ENCODE results near the gene LRRFIP2.
"Not testable (repeated sequence)": the region's sequence is repeated elsewhere in the genome, so short reads cannot be mapped to it uniquely, and the experiment has no call there.

The LRRFIP2 gene

DNA sequence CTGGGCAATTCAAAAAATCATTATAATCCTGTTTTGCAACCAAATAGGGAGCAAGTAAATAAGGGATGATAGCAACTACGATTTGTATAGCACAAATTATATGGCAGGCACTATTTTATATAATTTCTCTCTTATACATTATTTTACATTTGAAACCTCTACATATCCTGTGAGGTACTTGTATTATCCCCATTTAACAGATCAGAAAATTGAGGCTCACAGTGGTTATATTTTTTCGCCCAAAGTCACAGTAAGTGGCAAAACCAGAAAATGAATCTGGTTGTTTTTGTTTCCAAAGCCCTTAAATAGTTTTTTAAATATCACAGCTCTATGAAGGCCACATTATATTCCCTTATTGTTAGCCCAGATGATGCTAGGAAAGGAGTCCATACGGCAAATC lies 106.8 kb downstream of the LRRFIP2 start:
- no peak for DNase-seq (ENCODE audit: low read depth)

DNA sequence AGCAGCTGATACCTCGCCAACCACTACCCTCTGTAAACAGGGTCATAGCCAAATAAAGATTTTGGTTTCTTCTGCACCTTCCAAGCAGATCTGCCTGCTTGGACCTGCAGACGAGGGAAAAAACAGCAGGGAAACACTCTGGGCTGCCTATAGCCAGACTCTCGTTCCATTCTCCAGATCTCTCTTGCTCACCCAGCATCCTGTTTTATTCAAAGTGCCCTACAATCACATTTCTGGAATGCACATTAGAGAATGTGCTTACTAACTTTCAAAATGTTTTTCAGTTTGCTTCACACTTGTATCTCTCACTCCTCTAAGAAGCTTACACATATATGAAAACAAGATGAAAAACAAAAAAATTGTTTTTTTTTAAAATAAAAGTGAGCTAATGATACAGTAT lies 109.6 kb downstream of the LRRFIP2 start:
- no peak for DNase-seq (ENCODE audit: low read depth)

DNA sequence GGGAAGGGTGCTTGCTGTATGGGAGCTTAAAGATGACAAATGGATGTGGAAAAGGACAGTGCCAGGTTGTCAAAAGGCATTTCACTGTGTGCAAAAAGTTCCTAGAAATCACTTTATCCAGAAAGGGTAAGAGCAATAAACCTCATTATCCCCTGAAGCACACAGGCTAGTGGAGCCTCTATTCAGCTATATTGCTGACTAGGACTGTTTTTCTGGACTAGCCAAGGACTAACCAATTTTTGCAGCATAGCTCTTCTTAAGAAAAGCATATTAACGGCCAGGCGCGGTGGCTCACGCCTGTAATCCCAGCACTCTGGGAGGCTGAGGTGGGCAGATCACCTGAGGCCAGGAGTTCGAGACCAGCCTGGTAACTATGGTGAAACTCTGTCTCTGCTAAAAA lies 116.3 kb downstream of the LRRFIP2 start:
- no peak for DNase-seq (ENCODE audit: low read depth)

DNA sequence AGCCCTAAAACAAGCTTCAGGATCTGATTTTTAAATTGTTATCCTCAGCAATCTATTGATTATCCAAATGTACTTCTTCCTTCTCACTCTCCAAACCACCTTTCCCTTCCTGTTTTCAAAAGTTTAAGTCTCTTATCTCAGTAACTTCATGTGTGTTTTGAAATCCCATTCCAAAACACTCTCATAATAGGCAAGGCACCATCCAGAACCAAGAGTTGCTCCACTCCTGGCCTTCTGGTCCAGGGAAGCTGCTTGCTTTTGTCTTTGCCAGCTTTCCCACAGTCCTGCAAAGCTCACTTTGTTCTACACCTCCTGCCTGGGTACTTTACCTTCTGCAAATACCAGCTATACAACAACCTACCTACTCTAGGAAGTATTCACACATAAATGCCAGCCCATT lies 117.6 kb downstream of the LRRFIP2 start:
- DNase-seq (ENCODE audit: low read depth) = no peak

DNA sequence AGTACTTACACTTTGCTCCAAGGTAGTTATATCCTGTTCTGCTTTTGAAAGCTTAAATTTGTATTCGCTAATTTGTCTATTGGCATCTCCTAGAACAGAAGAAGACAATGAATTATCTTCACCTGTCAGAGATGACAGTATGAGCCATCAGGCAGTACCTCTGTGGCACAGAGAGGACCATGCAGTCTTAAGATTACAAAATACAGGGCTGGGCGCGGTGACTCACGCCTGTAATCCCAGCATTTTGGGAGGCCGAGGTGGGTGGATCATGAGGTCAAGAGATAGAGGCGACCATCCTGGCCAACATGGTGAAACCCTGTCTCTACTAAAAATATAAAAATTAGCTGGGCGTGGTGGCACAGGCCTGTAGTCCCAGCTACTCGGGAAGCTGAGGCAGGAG lies 119.3 kb downstream of the LRRFIP2 start:
- not testable (repeated sequence) for DNase-seq (ENCODE audit: low read depth)

DNA sequence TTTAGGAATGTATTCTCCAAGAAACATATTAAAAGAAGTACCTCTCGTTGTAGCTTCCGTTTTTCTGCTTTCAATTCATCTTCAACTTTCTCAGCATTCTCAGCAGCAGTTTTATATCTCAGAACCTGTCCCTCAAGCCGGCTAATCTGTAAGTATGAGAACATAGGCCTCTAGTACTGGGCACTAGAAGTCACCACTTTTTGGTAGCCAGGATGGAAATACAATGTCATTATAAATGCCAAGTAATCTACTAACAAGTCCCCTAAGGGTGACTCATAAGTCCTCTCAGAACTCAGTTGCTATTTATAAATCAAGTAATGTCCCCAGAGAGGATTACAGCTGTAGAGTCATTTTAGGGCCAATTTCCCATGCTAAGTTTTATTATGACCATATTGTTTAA lies 120.0 kb downstream of the LRRFIP2 start:
- DNase-seq (ENCODE audit: low read depth) = peak; percentile 78

DNA sequence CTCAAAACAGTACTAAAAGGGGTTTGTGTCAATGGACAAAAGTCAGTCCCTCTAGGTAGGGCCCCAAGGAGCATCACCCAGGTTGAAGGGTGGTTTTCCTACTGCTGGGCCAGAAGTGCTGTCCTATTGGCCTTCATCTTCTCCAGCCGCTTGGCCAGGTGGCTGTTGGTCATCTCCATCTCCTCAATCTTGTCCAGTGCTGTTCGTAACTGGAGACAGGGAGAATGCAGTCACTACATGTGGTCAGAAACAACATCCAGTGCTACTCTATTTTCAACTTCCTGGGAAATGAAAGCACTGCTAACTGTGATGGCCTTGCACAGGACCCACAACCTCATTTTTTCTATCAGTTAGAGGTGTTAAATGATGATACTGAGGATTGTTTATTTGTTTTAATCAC lies 120.6 kb downstream of the LRRFIP2 start:
- no peak for DNase-seq (ENCODE audit: low read depth)

DNA sequence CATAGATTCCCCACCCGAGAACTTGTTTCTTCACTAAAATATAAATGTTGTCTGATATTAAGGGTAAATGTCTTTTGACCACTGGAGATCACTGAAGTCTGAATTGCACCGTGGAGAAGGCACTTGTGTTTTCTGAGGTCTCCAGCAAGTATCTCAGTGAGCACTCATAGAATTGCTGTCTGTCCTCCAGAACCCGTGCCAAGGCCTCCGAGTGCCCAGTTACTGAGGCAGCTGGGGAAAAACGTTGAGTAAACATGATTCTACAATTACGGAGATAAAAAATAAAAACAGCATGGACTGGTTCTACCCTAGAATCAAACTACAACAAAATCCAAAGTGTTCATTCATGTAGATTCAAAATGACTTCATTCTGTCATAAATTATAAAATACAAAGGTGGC lies 121.0 kb downstream of the LRRFIP2 start:
- no peak for DNase-seq (ENCODE audit: low read depth)

DNA sequence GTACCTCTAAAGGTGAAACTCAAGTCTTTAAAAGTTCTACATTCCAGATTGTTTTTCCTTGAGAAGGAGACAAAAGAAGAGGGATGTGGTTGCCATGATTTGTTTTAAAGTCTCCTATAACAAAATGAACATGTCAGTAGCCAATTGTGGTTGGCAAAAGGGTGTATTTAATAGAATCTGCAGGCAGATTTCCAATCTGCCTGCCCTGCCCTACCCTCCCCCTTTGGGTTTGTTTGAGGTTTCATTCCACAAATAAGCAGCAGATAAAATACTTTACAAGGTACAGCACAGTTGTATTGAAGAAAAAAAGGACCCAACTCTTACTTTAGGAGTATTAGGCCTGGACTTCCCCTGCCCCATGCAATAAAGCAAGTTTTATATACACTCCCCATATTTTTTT lies 121.5 kb downstream of the LRRFIP2 start:
- no peak for DNase-seq (ENCODE audit: low read depth)

DNA sequence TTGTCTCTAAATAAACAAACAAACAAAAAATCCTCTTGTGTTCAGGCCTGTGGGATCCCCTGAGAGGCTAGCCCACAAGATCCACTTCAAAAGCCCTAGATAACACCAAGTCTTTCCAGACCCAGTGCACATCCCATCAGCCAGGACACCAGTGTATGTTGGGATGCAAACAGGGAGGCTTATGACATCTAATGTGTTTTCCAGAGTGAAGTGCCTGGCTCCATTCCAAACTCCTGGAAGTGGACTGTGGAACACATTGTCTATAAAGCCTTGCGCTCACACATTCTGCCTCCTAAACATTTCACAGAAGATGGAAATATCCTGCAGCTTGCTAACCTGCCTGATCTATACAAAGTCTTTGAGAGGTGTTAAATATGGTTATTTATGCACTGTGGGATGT lies 124.1 kb downstream of the LRRFIP2 start:
- no peak for DNase-seq (ENCODE audit: low read depth)

DNA sequence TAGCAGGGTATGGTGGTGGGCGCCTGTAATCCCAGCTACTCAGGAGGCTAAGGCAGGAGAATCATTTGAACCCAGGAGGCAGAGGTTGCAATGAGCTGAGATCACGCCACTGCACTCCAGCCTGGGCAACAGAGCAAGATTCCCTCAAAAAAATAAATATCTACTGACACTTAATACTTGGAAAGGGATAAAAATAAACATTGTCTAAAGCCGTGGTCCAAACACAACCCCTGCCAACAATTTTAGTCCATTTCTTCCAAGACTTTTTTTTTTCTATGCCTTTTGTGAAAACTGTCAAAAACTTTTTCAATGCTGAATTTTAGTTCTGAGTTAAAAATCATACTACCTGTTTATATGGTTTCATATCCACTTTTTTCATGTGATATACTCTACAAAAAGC lies 131.7 kb downstream of the LRRFIP2 start:
- not testable (repeated sequence) for DNase-seq (ENCODE audit: low read depth)

DNA sequence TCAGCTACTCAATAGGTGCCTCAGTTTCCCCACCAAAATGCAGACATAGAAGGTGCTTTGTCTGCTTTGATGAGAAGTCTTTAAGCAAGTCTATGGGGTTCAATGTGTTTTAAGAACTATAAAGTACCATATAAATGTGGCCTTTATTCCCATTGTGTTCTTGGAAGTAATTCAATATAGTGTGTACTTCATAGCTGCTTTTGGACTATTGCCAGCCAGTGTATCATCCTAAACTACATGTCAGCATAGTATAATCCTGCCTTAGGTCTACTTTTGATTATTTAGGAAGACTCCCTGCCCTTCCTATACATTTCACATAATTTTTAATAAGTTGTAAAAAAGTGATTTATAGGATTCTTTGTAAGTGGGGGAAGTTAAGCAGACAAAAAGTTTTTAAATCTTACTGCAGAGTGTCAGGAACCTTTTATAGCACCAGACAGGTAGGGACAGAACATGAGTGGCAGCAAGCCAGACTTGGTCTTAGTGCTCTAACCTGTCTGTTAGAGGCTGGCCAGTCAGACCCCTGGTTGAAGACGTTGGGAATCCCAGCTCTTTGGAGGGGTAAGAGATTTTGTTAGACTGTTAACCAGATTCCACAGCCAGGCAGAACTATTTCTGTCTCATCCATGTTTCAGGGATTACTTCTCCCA lies 132.7 kb downstream of the LRRFIP2 start:
- no peak for DNase-seq (ENCODE audit: low read depth)

DNA sequence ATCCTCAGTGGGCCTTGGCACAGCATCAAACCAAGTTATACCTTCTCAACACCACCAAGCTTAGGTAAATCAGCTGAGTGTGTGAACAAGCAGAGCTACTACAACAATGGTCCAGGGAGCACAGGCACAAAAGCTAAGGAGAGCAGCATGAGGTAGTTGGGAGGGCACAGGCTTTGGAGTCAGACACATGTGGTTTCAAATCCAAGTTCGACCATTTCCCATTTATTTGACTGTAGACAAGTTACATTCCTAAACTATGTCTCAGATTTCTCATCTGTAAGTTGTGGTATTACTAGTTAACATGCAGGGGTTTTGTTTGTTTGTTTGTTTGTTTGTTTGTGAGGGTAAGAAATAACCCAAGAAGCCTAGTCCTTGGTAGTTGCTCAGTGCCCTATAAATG lies 134.2 kb downstream of the LRRFIP2 start:
- DNase-seq (ENCODE audit: low read depth) = no peak

DNA sequence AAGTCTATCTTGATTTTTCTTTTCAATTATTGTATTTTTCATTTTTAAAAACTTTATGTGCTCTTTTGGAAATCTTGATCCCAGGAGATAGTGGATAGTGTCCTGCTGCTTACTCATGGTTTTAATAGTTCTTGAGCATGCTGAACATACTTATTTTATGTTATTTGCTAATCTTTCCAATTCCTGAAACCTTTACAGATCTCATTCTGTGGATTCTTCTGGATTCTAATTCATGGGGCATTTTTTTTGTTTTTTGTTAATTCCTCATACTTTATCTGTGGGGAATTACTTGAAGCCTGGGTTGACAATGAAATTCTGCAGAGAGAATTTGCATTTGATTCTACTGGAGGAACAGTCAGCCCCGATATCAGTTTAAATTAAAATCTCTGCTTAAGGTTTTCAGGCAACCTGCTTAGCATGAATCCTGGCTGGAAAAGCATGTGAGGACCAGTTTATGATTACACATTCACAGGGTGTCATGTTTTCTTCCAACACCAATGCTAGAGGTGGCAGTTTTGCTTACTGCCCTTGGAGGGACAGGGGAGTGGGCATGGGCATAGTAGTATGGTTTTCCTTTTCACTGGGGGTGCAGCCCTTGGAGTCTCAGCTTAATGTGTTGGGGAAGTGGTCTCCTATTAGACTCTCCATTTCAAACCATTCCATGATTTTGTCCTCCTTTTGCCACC lies 135.1 kb downstream of the LRRFIP2 start:
- no peak for DNase-seq (ENCODE audit: low read depth)

DNA sequence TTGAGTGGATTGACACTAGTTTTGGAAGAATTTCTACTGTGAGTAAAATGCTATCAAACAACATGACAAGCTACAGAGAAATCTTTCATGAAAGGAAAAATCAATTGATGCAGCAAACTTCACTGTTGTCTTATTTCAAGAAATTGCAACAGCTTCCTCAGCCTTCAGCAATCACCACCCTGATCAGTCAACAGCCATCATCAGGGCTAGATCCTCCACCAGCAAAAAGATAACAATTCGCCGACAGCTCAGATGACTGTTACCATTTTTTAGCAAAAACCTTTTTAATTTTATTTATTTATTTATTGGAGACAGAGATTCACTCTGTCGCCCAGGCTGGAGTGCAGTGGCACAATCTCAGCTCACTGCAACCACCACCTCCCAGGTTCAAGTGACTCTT lies 137.0 kb downstream of the LRRFIP2 start:
- DNase-seq (ENCODE audit: low read depth) = no peak

DNA sequence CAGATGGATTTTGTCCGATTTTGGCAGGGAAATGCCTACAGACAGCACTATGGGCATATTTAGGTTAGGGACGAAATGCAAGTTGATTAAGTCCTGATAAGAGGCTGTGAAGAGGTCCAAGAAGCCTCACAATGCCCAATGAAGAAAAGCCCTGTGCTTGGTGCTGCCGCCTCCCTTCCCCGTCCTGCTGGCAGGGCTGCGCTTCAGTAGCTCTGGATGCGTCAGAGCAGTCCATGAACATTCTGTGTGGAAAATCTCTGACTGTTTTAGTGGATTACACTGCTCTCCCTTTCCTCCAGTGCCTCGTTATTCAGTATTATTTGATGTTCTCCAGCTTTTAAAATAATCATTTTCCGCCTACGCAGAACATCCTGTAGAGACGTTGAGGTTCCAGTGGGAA lies 141.4 kb downstream of the LRRFIP2 start:
- no peak for DNase-seq (ENCODE audit: low read depth)

DNA sequence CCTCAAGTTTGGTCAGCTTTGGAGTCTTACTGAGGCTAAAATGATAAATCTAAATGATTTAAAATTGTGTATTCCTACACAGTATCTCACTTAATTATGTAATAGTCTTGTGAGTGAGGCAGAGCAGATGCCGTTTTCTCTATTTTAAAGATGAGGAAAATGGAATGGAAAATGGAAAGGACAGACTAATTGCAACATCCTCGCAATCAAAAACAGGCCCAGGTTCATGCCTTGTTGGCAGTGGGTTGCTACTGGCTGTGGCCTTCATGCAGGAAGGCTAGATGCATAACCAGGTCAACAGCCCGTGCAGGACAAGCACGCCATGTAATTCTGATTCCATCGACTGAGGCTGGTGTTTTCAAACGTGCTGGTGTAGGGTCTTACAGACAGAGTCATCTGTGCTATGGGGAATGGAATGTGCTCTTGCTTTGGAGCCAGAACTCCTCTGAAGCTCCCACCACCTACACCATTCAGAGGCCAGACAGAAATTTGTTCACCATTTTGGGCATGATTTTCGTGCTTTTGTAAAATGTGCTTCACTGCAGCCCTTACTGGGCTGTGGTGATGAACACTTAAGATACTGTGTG lies 143.2 kb downstream of the LRRFIP2 start:
- DNase-seq (ENCODE audit: low read depth) = no peak

DNA sequence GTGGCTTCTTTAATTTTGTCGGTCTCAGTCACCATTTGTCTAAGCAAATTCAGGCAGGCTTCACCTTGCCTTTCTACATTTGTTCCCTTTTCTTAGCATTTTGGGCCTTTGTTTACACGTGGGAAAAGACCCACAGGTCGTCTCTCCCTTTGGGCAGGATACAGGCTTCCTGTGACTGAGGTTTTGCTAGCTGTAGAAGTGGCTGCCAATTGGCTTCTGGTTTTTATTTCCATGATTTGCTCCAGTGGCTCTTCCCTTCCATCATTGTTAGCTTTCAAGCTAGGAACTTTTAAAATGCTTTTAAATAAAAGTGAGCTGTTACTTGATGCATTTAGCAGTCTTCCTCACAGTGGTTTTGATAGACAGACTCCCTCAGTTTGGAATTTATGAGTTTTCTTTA lies 143.8 kb downstream of the LRRFIP2 start:
- DNase-seq (ENCODE audit: low read depth) = no peak

DNA sequence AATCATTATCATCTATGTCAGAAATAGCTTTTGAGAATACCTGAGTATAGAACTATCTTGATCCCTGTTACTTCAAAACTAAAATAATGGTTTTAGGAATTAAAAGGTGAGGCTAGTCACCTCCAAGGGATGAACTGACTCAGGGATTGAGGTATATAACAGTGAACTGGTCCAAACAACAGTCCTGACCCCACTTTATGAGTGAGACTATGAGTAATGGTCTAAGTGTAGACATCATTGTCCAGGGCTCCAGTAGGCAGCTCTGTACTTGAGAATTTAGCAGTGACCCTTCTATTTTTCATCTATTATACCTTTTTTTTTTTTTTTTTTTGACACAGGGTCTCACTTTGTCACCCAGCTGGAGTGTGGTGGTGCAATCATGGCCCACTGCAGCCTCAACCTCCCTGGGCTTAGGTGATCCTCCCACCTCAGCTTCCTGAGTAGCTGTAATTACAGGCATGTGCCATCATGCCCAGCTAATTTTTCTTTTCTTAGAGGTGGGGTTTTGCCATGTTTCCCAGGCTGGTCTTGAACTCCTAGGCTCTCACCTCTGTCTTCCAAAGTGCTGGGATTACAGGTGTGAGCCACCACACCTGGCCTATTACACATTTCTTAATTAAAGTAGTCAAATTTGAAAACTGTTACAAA lies 144.7 kb downstream of the LRRFIP2 start:
- DNase-seq (ENCODE audit: low read depth) = no peak

DNA sequence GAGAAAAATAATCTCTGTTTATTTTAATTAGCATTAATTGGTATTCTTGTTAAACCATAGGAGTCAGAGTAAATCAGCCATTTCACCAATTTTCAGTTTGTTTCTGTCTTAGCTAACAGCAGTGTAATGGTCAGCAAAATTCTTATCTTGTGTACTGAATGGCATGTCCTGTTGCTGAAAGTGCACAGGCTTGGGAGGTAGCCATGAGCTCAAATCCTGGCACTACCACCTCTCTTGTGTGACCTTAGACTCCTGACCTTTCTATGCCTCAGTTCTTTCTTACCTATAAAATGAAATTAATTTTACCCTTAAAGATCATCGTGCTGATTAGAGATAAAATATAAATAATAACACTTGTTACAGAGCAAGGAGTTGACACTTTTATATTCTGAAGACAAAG lies 145.3 kb downstream of the LRRFIP2 start:
- no peak for DNase-seq (ENCODE audit: low read depth)

DNA sequence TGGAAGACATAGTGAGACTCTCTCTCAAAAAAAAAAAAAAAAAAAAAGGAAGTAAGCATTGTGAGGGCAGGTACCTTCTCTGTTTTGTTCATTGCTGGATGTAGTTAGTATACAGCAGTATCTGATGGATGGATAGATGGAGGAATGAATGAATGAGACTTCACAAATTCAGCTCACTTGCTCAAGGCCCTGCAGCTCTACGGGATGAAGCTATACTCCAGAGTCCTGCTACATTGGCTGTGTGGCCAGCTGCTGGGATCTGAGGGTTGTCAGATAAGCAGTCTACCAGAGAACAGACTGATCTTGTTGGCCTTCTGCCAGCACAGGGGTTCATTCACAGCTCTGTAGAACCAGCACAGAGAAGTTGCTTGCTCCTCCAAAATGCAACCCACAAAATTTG lies 146.1 kb downstream of the LRRFIP2 start:
- no peak for DNase-seq (ENCODE audit: low read depth)

DNA sequence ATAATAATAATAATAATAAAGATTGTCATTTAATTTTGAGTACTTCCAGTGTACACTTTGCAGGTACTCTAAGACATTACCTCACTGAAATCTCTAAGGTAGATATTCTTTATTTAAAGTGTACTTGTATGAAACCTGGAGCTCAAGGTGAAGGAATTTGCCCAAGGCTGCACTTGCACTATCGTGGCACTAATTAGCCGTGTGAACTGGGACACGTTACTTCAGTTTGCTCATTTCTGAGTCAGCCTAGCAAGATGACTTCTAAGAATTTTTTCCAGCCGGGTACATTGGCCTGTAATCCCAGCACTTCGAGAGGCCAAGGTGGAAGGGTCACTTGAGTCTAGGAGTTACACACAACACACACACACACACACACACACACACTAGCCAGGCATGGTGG lies 147.5 kb downstream of the LRRFIP2 start:
- DNase-seq (ENCODE audit: low read depth) = no peak

Measured in GM04503 (cell line).